ENCODE measurements around the gene SNAP25. TPM values are rescaled to one million over a fixed set of nuclear protein-coding genes. Genes with fewer than 3 reads are reported as not detected.

SNAP25 gene
- total and polyA plus RNA-seq, 5 donors from 2014 or later: not detected

GRCh38 chr20:10303852-10304251 is 85.2 kb downstream of the SNAP25 start:
- no peaks in the 10 kb centered on the region for H3K36me3 Mint-ChIP-seq
- no peak overlapping the region for H3K27ac ChIP-seq (ENCODE audit: insufficient read depth, low read length, poor library complexity, severe bottlenecking)
- H3K4me1 ChIP-seq (ENCODE audit: control insufficient read depth, insufficient read depth, low read length, poor library complexity, severe bottlenecking): no peaks in the 10 kb centered on the region
- peaks cover 2% of the 10 kb centered on the region for H3K27me3 ChIP-seq (ENCODE audit: control insufficient read depth, insufficient read depth, low read length)
- peaks cover 0 to 3% (median 2%) of the 10 kb centered on the region in 7 donors for H3K9me3 Mint-ChIP-seq
- H3K9me3 ChIP-seq (ENCODE audit: control insufficient read depth in 2 of 2, low read length in 2 of 2): no peaks in the 10 kb centered on the region
- peaks cover 12% of the 10 kb centered on the region for H3K27me3 Mint-ChIP-seq
- H3K4me3 Mint-ChIP-seq: no peak overlapping the region
- H3K4me1 Mint-ChIP-seq: peaks cover 0 to 3% (median 0%) of the 10 kb centered on the region in 4 donors
- no peak for DNase-seq
- no peak overlapping the region for H3K4me3 ChIP-seq (ENCODE audit: low read depth, low read length)
- no peak for ATAC-seq (ENCODE audit: low read depth in 2 of 2)
- no peak overlapping the region for H3K27ac Mint-ChIP-seq
- H3K36me3 ChIP-seq (ENCODE audit: control insufficient read depth, insufficient read depth, low read length): no peaks in the 10 kb centered on the region

GRCh38 chr20:10304471-10305046 is 85.9 kb downstream of the SNAP25 start:
- Mint-ChIP-seq H3K36me3 (no peaks in the 10 kb centered on the region), H3K27ac (no peak overlapping the region), H3K27me3 (peaks cover 10% of the 10 kb centered on the region), H3K9me3 (peaks cover 0 to 2% (median 0%) of the 10 kb centered on the region in 7 donors), H3K4me3 (no peak overlapping the region), H3K4me1 (peaks cover 0 to 3% (median 0%) of the 10 kb centered on the region in 4 donors)
- Histone ChIP-seq H3K27me3 (ENCODE audit: control insufficient read depth, insufficient read depth, low read length) (peaks cover 2% of the 10 kb centered on the region), H3K36me3 (ENCODE audit: control insufficient read depth, insufficient read depth, low read length) (no peaks in the 10 kb centered on the region), H3K9me3 (ENCODE audit: control insufficient read depth in 2 of 2, low read length in 2 of 2) (no peaks in the 10 kb centered on the region), H3K4me1 (ENCODE audit: control insufficient read depth, insufficient read depth, low read length, poor library complexity, severe bottlenecking) (no peaks in the 10 kb centered on the region), H3K4me3 (ENCODE audit: low read depth, low read length) (no peak overlapping the region), H3K27ac (ENCODE audit: insufficient read depth, low read length, poor library complexity, severe bottlenecking) (no peak overlapping the region)
- DNase-seq (no peak), ATAC-seq (ENCODE audit: low read depth in 2 of 2) (no peak)

- no peak overlapping the region for H3K4me3 ChIP-seq (ENCODE audit: low read depth, low read length)
- H3K9me3 ChIP-seq (ENCODE audit: control insufficient read depth in 2 of 2, low read length in 2 of 2): no peaks in the 10 kb centered on the region
- no peaks in the 10 kb centered on the region for H3K4me1 ChIP-seq (ENCODE audit: control insufficient read depth, insufficient read depth, low read length, poor library complexity, severe bottlenecking)
- no peak overlapping the region for H3K27ac ChIP-seq (ENCODE audit: insufficient read depth, low read length, poor library complexity, severe bottlenecking)
- DNase-seq (no peak), ATAC-seq (ENCODE audit: low read depth in 2 of 2) (no peak)
- peaks cover 2% of the 10 kb centered on the region for H3K27me3 ChIP-seq (ENCODE audit: control insufficient read depth, insufficient read depth, low read length)
- Mint-ChIP-seq H3K4me1 (peaks cover 0 to 3% (median 0%) of the 10 kb centered on the region in 4 donors), H3K27ac (no peak overlapping the region), H3K9me3 (peaks cover 0 to 2% (median 0%) of the 10 kb centered on the region in 7 donors), H3K27me3 (peaks cover 10% of the 10 kb centered on the region), H3K36me3 (no peaks in the 10 kb centered on the region), H3K4me3 (no peak overlapping the region)
- no peaks in the 10 kb centered on the region for H3K36me3 ChIP-seq (ENCODE audit: control insufficient read depth, insufficient read depth, low read length)
Measured at GRCh38 chr20:10306440-10307358, 88.1 kb downstream of the SNAP25 start.

DNA sequence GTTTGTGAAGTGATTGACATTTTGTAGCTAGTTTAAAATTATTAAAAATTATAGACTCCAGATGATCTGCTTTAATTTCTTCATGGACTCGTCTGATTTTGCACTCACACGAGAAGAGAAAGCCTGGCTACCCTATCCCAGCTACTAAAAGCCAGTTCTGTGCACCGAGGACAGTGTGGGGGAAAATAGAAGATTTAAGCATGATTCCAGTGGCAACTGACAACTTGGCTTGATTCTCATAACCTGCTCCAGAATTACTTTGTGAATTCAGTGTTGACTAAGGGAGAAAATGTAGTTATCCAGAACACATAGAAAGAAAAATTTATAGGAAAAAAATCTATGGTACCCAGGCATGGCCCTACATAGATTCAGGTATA is 88.7 kb downstream of the SNAP25 start:
- no peak for ATAC-seq (ENCODE audit: low read depth in 2 of 2)
- no peaks in the 10 kb centered on the region for H3K9me3 ChIP-seq (ENCODE audit: control insufficient read depth in 2 of 2, low read length in 2 of 2)

GRCh38 chr20:10308652-10309051 is 90.0 kb downstream of the SNAP25 start:
- no peak for DNase-seq
- Mint-ChIP-seq H3K36me3 (no peaks in the 10 kb centered on the region), H3K9me3 (peaks cover 0 to 3% (median 0%) of the 10 kb centered on the region in 7 donors), H3K27me3 (peaks cover 20% of the 10 kb centered on the region), H3K27ac (no peak overlapping the region), H3K4me1 (peaks cover 0 to 3% (median 0%) of the 10 kb centered on the region in 4 donors), H3K4me3 (no peak overlapping the region)
- no peaks in the 10 kb centered on the region for H3K36me3 ChIP-seq (ENCODE audit: control insufficient read depth, insufficient read depth, low read length)
- no peaks in the 10 kb centered on the region for H3K4me1 ChIP-seq (ENCODE audit: control insufficient read depth, insufficient read depth, low read length, poor library complexity, severe bottlenecking)
- no peaks in the 10 kb centered on the region for H3K9me3 ChIP-seq (ENCODE audit: control insufficient read depth in 2 of 2, low read length in 2 of 2)
- peaks cover 4% of the 10 kb centered on the region for H3K27me3 ChIP-seq (ENCODE audit: control insufficient read depth, insufficient read depth, low read length)
- no peak for ATAC-seq (ENCODE audit: low read depth in 2 of 2)
- no peak overlapping the region for H3K4me3 ChIP-seq (ENCODE audit: low read depth, low read length)
- H3K27ac ChIP-seq (ENCODE audit: insufficient read depth, low read length, poor library complexity, severe bottlenecking): no peak overlapping the region

More for the DNA sequence above, 88.7 kb downstream of the SNAP25 start:
- H3K27me3 Mint-ChIP-seq: peaks cover 16% of the 10 kb centered on the region
- Histone ChIP-seq H3K36me3 (ENCODE audit: control insufficient read depth, insufficient read depth, low read length) (no peaks in the 10 kb centered on the region), H3K4me1 (ENCODE audit: control insufficient read depth, insufficient read depth, low read length, poor library complexity, severe bottlenecking) (no peaks in the 10 kb centered on the region), H3K27ac (ENCODE audit: insufficient read depth, low read length, poor library complexity, severe bottlenecking) (no peak overlapping the region), H3K4me3 (ENCODE audit: low read depth, low read length) (no peak overlapping the region), H3K27me3 (ENCODE audit: control insufficient read depth, insufficient read depth, low read length) (peaks cover 4% of the 10 kb centered on the region)
- no peak for DNase-seq
- H3K4me3 Mint-ChIP-seq: no peak overlapping the region
- no peak overlapping the region for H3K27ac Mint-ChIP-seq
- no peaks in the 10 kb centered on the region for H3K36me3 Mint-ChIP-seq
- peaks cover 0 to 3% (median 0%) of the 10 kb centered on the region in 4 donors for H3K4me1 Mint-ChIP-seq
- peaks cover 0 to 3% (median 0%) of the 10 kb centered on the region in 7 donors for H3K9me3 Mint-ChIP-seq

DNA sequence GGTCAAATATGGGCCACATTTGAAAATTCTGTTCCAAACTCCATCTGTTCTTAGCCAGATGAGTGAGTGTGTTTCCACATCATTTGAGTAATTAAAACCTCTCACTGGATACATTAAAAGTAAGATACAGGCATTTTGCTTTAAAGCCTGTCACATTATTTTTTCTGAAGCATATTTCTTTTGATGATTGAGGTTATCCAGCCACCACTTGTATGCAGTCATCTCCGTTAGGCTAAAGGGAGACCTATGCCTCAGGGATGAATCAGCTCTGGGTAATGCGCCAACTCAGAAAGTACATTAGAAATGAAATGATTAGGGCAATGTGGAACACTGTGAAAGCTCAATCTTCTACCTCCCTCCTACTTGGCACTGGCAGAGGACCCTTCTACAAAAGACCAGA is 90.7 kb downstream of the SNAP25 start:
- DNase-seq (no peak), ATAC-seq (ENCODE audit: low read depth in 2 of 2) (no peak)
- no peak overlapping the region for H3K4me3 Mint-ChIP-seq
- H3K9me3 Mint-ChIP-seq: peaks cover 0 to 3% (median 0%) of the 10 kb centered on the region in 7 donors
- H3K27ac Mint-ChIP-seq: no peak overlapping the region
- Histone ChIP-seq H3K27me3 (ENCODE audit: control insufficient read depth, insufficient read depth, low read length) (peaks cover 4% of the 10 kb centered on the region), H3K27ac (ENCODE audit: insufficient read depth, low read length, poor library complexity, severe bottlenecking) (no peak overlapping the region), H3K9me3 (ENCODE audit: control insufficient read depth in 2 of 2, low read length in 2 of 2) (no peaks in the 10 kb centered on the region), H3K4me1 (ENCODE audit: control insufficient read depth, insufficient read depth, low read length, poor library complexity, severe bottlenecking) (no peaks in the 10 kb centered on the region), H3K36me3 (ENCODE audit: control insufficient read depth, insufficient read depth, low read length) (no peaks in the 10 kb centered on the region), H3K4me3 (ENCODE audit: low read depth, low read length) (no peak overlapping the region)
- peaks cover 20% of the 10 kb centered on the region for H3K27me3 Mint-ChIP-seq
- peaks cover 0 to 3% (median 0%) of the 10 kb centered on the region in 4 donors for H3K4me1 Mint-ChIP-seq
- no peaks in the 10 kb centered on the region for H3K36me3 Mint-ChIP-seq

- DNase-seq (no peak), ATAC-seq (ENCODE audit: low read depth in 2 of 2) (no peak)
- peaks cover 17% of the 10 kb centered on the region for H3K27me3 Mint-ChIP-seq
- H3K4me3 Mint-ChIP-seq: no peak overlapping the region
- no peaks in the 10 kb centered on the region for H3K4me1 Mint-ChIP-seq
- Histone ChIP-seq H3K4me1 (ENCODE audit: control insufficient read depth, insufficient read depth, low read length, poor library complexity, severe bottlenecking) (no peaks in the 10 kb centered on the region), H3K36me3 (ENCODE audit: control insufficient read depth, insufficient read depth, low read length) (no peaks in the 10 kb centered on the region), H3K9me3 (ENCODE audit: control insufficient read depth in 2 of 2, low read length in 2 of 2) (peaks cover 0 to 5% of the 10 kb centered on the region in 2 experiments), H3K4me3 (ENCODE audit: low read depth, low read length) (no peak overlapping the region), H3K27me3 (ENCODE audit: control insufficient read depth, insufficient read depth, low read length) (peaks cover 4% of the 10 kb centered on the region), H3K27ac (ENCODE audit: insufficient read depth, low read length, poor library complexity, severe bottlenecking) (no peak overlapping the region)
- no peaks in the 10 kb centered on the region for H3K36me3 Mint-ChIP-seq
- H3K27ac Mint-ChIP-seq: no peak overlapping the region
- peaks cover 0 to 3% (median 0%) of the 10 kb centered on the region in 7 donors for H3K9me3 Mint-ChIP-seq
Measured at GRCh38 chr20:10312111-10312510, 93.5 kb downstream of the SNAP25 start.
